SK-N-SH treated with all-trans-retinoic acid at 6 μM for 48 hours (cell line): ENCODE measurements around the gene PLCB4.
A peak's percentile ranks its signal among the peaks of the same experiment; 100 is the strongest.

Experiments used
- ATAC-seq: fragments of 200-7000 bp; cut with Tn5 transposase; 3 replicates; pipeline ENCODE4 v1.9.1; 2020; ENCODE audit warnings: mild to moderate bottlenecking, moderate library complexity
- ARNTL ChIP-seq: fragments of 450-650 bp; formaldehyde crosslinking; IDR thresholded peaks from 2 replicates; pipeline ENCODE4 v1.5.0; 2020; ENCODE audit warnings: low read depth, mild to moderate bottlenecking, moderate library complexity, borderline replicate concordance
- BACH2 ChIP-seq: fragments of 250-450 bp; sonication (Bioruptor Pico); IDR thresholded peaks from 2 replicates; pipeline ENCODE4 v1.9.0; 2021; ENCODE audit warnings: mild to moderate bottlenecking, borderline replicate concordance
- CSDC2 ChIP-seq: fragments of 250-450 bp; sonication (Bioruptor Pico); IDR thresholded peaks from 2 replicates; pipeline ENCODE4 v1.5.0; 2020; ENCODE audit warnings: mild to moderate bottlenecking, moderate library complexity
- ESRRG ChIP-seq: fragments of 250-450 bp; sonication (Bioruptor Pico); IDR thresholded peaks from 2 replicates; pipeline ENCODE4 v1.6.1; 2021; ENCODE audit warnings: mild to moderate bottlenecking
- GLIS3 ChIP-seq: fragments of 250-450 bp; sonication (Bioruptor Pico); IDR thresholded peaks from 2 replicates; pipeline ENCODE4 v1.5.0; 2020; ENCODE audit warnings: mild to moderate bottlenecking, moderate library complexity
- ISL1 ChIP-seq: fragments of 250-450 bp; sonication (Bioruptor Pico); IDR thresholded peaks from 2 replicates; pipeline ENCODE4 v2.1.2; 2022; ENCODE audit warnings: mild to moderate bottlenecking, moderate library complexity
- OSR1 ChIP-seq: fragments of 250-450 bp; sonication (Bioruptor Pico); IDR thresholded peaks from 2 replicates; pipeline ENCODE4 v1.8.0; 2022; ENCODE audit warnings: moderate library complexity, mild to moderate bottlenecking, inconsistent platforms
- PATZ1 ChIP-seq: fragments of 250-450 bp; sonication (Bioruptor Pico); IDR thresholded peaks from 2 replicates; pipeline ENCODE4 v1.8.0; 2020; ENCODE audit warnings: mild to moderate bottlenecking, moderate library complexity, borderline replicate concordance
- POU6F1 ChIP-seq: fragments of 250-450 bp; sonication (Bioruptor Pico); IDR thresholded peaks from 2 replicates; pipeline ENCODE4 v1.8.0; 2021; ENCODE audit warnings: low read depth, mild to moderate bottlenecking, moderate library complexity, borderline replicate concordance
- RARB ChIP-seq: fragments of 250-450 bp; sonication (Bioruptor Pico); IDR thresholded peaks from 2 replicates; pipeline ENCODE4 v1.8.0; 2021; ENCODE audit warnings: mild to moderate bottlenecking, moderate library complexity
- SNAI2 ChIP-seq: fragments of 250-450 bp; sonication (Bioruptor Pico); IDR thresholded peaks from 2 replicates; pipeline ENCODE4 v1.5.0; 2020; ENCODE audit warnings: mild to moderate bottlenecking, moderate library complexity
- TCF4 ChIP-seq: fragments of 250-450 bp; sonication (Bioruptor Pico); IDR thresholded peaks from 2 replicates; pipeline ENCODE4 v1.8.0; 2021; ENCODE audit warnings: mild to moderate bottlenecking, moderate library complexity, borderline replicate concordance
- TOX ChIP-seq: fragments of 250-450 bp; sonication (Bioruptor Pico); IDR thresholded peaks from 2 replicates; pipeline ENCODE4 v1.8.0; 2021; ENCODE audit warnings: mild to moderate bottlenecking, moderate library complexity, borderline replicate concordance
- TSHZ2 ChIP-seq: fragments of 250-450 bp; sonication (Bioruptor Pico); IDR thresholded peaks from 2 replicates; pipeline ENCODE4 v1.5.0; 2020; ENCODE audit warnings: mild to moderate bottlenecking, moderate library complexity
- ZC3H10 ChIP-seq: fragments of 250-450 bp; sonication (Bioruptor Pico); IDR thresholded peaks from 2 replicates; pipeline ENCODE4 v1.5.1; 2021; ENCODE audit warnings: mild to moderate bottlenecking, moderate library complexity
- ZFP3 ChIP-seq: fragments of 250-450 bp; sonication (Bioruptor Pico); IDR thresholded peaks from 2 replicates; pipeline ENCODE4 v1.5.0; 2020; ENCODE audit warnings: mild to moderate bottlenecking, moderate library complexity
- ZFP30 ChIP-seq: fragments of 450-650 bp; formaldehyde crosslinking; IDR thresholded peaks from 2 replicates; pipeline ENCODE4 v1.5.0; 2022; ENCODE audit warnings: mild to moderate bottlenecking, moderate library complexity
- ZNF70 ChIP-seq: fragments of 450-650 bp; formaldehyde crosslinking; IDR thresholded peaks from 2 replicates; pipeline ENCODE4 v1.5.0; 2020; ENCODE audit warnings: mild to moderate bottlenecking, moderate library complexity
- ZNF8 ChIP-seq: fragments of 450-650 bp; formaldehyde crosslinking; IDR thresholded peaks from 2 replicates; pipeline ENCODE4 v1.5.0; 2020; ENCODE audit warnings: mild to moderate bottlenecking, moderate library complexity

PLCB4 gene

GRCh38 chr20:9510911-9511310 is 442.0 kb downstream of the PLCB4 start (continued):
- no peak for TF ChIP-seq GLIS3 (CRISPR knock-in tag)
- TF ChIP-seq ZC3H10 (CRISPR knock-in tag): no peak

GRCh38 chr20:9514072-9514460 is 445.2 kb downstream of the PLCB4 start:
- peak; percentile 5; the same call in 2 of the 3 replicates for ATAC-seq

GRCh38 chr20:9514461-9515213 is 445.8 kb downstream of the PLCB4 start, which contains the start of gene LAMP5:
Gene LAMP5 (plus strand): TSS chr20:9514590. CDS start chr20:9514853, 263 bp downstream.
- no peak for TF ChIP-seq TSHZ2
- no peak for TF ChIP-seq BACH2 (CRISPR knock-in tag)
- TF ChIP-seq ARNTL (CRISPR knock-in tag): no peak
- TF ChIP-seq GLIS3 (CRISPR knock-in tag): no peak
- no peak for TF ChIP-seq PATZ1 (CRISPR knock-in tag)
- TF ChIP-seq POU6F1: no peak
- no peak for TF ChIP-seq OSR1 (CRISPR knock-in tag)
- TF ChIP-seq RARB (CRISPR knock-in tag): no peak
- no peak for TF ChIP-seq CSDC2 (CRISPR knock-in tag)
- ATAC-seq: peak; percentile 96

More at GRCh38 chr20:9514072-9514460, 445.2 kb downstream of the PLCB4 start:
- TF ChIP-seq RARB (CRISPR knock-in tag) (no peak), TSHZ2 (no peak), TCF4 (no peak), BACH2 (CRISPR knock-in tag) (no peak), ISL1 (CRISPR knock-in tag) (no peak), ZFP30 (CRISPR knock-in tag) (no peak), SNAI2 (CRISPR knock-in tag) (no peak), CSDC2 (CRISPR knock-in tag) (no peak), TOX (CRISPR knock-in tag) (no peak), POU6F1 (no peak), ZFP3 (CRISPR knock-in tag) (no peak), ZNF8 (CRISPR knock-in tag) (no peak), ESRRG (CRISPR knock-in tag) (no peak), GLIS3 (CRISPR knock-in tag) (no peak), OSR1 (CRISPR knock-in tag) (no peak), PATZ1 (CRISPR knock-in tag) (no peak), ZNF70 (no peak)
- TF ChIP-seq, all 23 proteins: peak for 0
